ENCODE measurements around the gene MATN1.

DNA sequence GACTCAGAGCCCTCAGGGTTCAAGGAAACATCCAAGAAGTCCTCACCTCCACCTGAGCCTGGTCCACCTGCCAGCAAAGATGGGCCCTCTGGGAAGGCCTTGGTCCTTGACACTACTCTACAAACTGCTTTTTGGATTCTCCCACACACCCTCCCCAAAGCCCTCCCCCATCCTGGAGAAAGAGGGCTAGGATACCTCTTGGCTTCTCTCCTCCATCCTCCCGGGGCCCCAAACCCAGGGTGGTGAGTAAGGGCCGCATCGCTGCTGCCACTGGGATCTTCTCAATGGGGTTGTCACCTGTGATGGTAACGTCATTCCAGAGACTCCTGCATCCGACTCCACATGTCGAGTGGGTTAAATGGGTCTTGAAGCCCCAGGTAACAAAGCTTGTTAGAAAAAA lies 26.6 kb downstream of the MATN1 start:
- TF ChIP-seq CTCF (conservative IDR thresholded peaks at IDR 0.05; ENCODE audit: low read depth, low read length) (no peak), CEBPB (IDR thresholded peaks at IDR 0.05; ENCODE audit: low read depth, low read length) (no peak), MAZ (IDR thresholded peaks at IDR 0.05; ENCODE audit: borderline replicate concordance, low read depth, low read length) (no peak), POLR2A (IDR thresholded peaks at IDR 0.05; ENCODE audit: low read depth, low read length) (no peak), NFE2L2 (IDR thresholded peaks at IDR 0.05; ENCODE audit: low read depth, low read length) (no peak), RFX5 (IDR thresholded peaks at IDR 0.05; ENCODE audit: low read depth, low read length) (no peak), BHLHE40 (IDR thresholded peaks at IDR 0.05; ENCODE audit: low read depth, low read length) (no peak), RAD21 (IDR thresholded peaks at IDR 0.05; ENCODE audit: low read length) (no peak)
- TF ChIP-seq, protein P1, sequence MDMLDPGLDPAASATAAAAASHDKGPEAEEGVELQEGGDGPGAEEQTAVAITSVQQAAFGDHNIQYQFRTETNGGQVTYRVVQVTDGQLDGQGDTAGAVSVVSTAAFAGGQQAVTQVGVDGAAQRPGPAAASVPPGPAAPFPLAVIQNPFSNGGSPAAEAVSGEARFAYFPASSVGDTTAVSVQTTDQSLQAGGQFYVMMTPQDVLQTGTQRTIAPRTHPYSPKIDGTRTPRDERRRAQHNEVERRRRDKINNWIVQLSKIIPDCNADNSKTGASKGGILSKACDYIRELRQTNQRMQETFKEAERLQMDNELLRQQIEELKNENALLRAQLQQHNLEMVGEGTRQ (IDR thresholded peaks at IDR 0.05; ENCODE audit: low read depth, low read length) = no peak

Data from IMR-90 (cell line).